Stimulated activated CD8-positive, alpha-beta memory T cell treated with anti-CD3 and anti-CD28 coated beads, Interleukin-7, amount 100 ng/mL, for 4 hours (primary cell): Measurements from ENCODE around the gene CAMKK1.
A peak's percentile ranks its signal among the peaks of the same experiment; 100 is the strongest.

Experiments used
- DNase-seq, 2 donors: peaks; one replicate each; pipeline ENCODE4 v3.0.0-alpha.2; 2020; ENCODE audit warnings: low read depth in 2 of 2

Gene CAMKK1

GRCh38 chr17:3918372-3919122 lies 25.7 kb upstream of the CAMKK1 start:
- DNase-seq = no peak

GRCh38 chr17:3917391-3917931 lies 24.6 kb upstream of the CAMKK1 start:
- DNase-seq = no peak

- no peak for DNase-seq
Observed at GRCh38 chr17:3916825-3917224, 24.0 kb upstream of the CAMKK1 start.

DNA sequence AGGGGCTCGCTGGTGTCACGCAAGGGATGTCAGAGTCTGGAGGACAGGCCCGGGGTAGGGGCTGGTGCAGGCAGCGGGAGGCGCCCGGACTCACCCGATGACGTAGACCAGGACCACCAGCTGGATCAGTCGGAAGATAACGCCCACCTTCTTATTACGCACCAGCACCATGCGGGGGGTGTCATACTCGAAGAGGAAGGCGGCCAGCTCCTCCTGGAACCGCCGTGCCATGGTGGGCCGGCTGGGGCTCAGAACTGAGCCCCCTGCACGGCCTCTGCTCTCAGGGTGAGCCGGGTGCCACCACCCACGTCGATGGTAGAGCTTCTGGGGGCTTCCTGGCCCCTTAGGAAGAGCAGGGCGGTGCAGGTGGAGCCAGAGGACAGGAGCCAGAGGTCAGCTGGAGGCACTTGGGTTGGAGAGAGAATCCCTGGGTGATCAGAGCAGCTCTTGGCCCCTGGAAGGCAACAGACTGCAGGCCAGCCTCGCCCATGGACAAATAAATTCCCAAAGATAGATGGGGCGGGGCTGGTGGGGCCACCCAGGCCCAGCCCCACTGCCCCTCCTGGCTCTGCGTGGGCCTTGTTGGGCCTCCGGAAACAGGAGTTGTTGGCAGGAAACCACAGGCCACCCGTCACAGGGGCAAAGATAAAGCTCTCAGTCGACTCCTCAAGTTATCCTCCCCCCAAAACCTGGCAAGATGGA lies 23.3 kb upstream of the CAMKK1 start, which contains the start of gene P2RX1:
P2RX1 (minus strand) TSS at position 471 of the 702 bp plus-strand sequence; CDS start at position 231, 240 bp downstream.
- no peak for DNase-seq

DNA sequence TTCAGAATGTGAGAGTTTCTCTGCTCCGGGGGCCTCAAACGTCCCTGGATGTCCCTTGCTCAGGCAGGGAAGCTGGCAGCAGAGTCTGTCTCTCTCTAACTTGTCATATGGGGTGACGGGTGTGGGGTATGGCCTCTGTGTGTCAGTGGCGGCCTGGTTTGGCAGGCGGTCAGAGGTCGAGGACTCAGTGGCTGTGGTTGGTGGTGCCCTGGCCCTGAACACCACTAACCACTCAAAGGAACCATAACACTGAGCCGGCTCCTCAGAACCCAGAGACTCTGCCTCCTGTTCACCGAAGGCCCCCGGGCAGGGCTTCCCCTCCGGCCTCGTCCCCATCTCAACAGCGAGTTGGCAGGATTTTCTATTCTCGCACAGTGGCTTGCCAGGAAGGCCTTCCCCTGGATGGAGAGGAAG lies 22.7 kb upstream of the CAMKK1 start:
- no peak for DNase-seq

DNA sequence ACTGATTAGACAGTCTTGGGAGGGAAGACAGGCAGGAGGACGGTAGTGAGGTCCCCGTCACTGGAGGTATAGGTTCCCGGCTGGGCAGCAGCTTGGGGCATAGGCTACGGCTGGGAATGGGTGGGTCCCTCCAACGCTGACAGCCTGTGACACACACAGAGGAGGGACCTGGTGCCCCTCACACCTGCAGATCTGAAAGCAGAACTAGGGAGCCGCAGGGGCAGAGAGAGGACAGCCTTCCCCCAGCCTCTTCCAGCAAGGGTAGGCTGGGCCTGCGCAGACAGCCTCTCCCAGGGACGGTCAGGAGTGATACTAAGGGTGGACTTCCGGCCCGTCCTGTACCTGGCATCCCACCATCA lies 21.4 kb upstream of the CAMKK1 start:
- no peak for DNase-seq

GRCh38 chr17:3913531-3914311 lies 20.9 kb upstream of the CAMKK1 start:
- peak; percentile 59 to 60 for DNase-seq

DNA sequence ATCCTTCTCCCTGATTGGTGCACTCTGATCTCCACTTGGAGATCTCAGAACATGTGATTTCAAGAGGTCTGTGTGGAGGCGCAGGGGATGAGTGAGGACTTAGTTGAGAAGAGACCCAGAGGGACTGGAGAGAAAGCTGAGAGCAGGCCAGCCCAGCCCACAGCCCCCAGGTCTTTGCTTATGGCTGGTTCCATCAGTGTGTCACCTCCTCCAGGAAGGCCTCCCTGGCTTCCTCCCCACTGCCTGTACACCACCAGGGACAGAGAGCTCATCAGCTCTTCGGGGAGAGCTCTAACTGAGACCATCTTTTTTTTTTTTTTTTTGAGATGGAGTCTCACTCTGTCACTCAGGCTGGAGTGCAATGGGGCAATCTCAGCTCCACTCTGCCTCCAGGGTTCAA lies 20.0 kb upstream of the CAMKK1 start:
- DNase-seq = no peak

DNA sequence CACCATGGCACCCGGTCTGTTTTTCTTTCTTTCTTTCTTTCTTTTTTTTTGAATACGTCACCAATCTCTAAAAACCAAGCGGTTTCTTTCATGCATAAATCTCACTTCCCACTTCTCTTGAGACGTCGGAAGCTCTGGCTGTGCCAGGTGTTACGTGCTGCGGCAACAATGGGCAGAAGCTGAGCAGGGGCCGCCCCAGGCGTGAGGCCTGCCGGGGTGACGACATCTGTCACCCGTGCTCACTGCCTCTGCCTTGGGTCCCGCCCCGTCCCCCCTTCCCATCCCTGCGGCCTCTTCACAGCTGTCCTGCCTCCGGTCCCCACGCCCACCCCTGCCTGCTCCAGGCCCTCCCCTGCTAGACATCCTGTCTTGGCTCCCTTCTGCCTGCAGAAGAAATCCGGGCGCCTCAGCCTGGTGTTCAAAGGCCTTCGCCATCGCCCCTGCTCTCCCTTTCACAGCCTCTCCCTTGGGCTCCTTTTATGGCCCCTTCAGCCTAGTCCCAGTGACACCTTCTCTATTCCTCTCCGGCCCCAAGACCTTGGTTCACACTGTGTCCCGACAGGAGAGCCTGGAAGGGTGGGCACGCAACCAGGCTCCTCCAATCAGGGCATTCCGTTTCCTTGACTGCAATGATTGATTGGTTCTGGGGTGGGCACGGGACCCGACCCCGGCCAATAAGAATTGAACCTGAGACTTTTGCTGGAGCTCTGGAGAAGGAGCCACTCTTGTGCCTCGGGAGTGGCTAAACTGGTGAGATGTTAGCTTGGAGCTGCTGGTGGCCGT lies 18.6 kb upstream of the CAMKK1 start:
- DNase-seq = peak; percentile 27 to 56

DNA sequence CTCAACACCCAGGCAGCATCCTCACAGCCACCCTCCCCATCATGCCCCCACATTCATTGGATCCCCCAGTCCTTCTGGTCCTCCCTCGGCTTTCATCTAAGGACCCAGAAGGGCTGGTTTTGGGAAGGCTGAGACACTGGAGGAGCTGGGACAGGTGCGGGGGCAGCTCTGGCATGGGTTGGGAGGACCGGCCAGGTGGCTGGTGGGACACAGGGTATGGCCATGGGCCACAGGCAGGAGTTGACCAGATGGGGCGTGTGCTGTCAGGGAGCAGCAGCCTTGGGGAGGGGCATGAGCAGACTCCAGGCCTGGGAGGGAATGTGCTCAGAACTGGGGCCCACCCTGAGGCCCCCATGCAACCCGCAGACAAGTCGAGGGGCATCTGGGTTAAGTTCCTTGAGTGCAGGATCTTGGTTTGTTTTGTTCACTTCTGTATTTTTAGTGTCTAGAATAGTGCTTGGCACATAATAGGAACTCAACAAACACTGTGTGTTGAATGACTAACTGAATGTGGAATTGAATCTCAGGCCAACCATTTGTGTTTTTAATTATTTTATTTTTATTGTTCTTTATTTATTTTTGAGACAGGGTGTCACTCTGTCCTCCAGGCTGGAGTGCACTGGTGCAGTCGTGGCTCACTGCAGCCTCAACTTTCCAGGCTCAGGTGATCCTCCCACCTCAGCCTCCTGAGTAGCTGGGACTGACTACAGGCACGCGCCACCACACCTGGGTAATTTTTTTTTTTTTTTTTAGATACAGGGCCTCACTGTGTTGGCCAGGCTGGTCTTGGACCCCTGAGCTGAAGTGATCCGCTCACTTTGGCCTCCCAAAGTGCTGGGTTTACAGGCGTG lies 17.8 kb upstream of the CAMKK1 start:
- DNase-seq = no peak

- DNase-seq = no peak
Observed at GRCh38 chr17:3909257-3909656, 16.4 kb upstream of the CAMKK1 start.

GRCh38 chr17:3907483-3908216 lies 14.8 kb upstream of the CAMKK1 start:
- no peak for DNase-seq

DNA sequence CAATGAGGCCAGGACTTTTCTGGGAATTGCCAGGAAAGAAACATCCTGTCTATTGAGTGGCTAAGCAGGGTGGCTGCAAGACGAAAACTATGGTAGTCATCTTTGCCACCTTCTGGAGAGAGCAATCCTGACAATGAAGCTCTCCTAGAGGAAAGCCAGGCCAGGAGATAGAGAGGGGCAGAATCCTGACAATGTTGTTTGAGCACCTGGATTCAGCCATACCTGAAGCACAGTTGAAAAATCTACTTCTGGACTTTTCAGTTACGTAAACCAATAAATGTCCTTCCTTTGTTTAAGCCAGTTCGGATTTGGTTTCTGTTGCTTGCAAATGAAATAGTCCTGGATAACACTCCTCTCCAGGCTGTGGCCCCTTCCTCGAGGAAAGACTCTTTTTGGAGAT lies 14.0 kb upstream of the CAMKK1 start:
- DNase-seq = no peak

DNA sequence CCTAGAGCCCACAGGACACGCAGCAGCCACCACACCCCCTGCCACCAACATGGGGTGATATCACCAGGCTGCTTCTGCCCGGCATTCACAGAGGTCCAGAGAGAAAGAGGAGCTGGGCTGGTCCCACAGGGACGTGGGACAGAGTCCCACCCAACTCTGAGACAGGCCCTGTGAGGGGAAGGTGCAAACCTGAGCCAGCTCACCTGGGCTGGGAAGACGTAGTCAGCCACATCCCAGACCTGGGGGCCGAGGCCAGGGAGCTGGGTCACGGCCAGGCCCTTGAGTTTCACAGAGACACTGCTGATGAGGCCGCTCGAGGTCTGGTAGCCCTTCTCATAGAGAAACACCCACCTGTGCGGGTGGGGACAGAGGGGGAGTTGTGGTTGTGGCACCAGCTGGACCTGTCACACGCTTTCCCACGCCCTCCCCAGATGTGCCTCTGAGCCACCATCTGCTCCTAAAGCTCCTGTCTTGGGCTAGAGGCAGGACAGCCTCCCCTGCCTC lies 12.2 kb upstream of the CAMKK1 start:
- DNase-seq = no peak

- no peak for DNase-seq
Observed at GRCh38 chr17:3904501-3904900, 11.6 kb upstream of the CAMKK1 start.

GRCh38 chr17:3903881-3904290 lies 11.0 kb upstream of the CAMKK1 start:
- no peak for DNase-seq

DNA sequence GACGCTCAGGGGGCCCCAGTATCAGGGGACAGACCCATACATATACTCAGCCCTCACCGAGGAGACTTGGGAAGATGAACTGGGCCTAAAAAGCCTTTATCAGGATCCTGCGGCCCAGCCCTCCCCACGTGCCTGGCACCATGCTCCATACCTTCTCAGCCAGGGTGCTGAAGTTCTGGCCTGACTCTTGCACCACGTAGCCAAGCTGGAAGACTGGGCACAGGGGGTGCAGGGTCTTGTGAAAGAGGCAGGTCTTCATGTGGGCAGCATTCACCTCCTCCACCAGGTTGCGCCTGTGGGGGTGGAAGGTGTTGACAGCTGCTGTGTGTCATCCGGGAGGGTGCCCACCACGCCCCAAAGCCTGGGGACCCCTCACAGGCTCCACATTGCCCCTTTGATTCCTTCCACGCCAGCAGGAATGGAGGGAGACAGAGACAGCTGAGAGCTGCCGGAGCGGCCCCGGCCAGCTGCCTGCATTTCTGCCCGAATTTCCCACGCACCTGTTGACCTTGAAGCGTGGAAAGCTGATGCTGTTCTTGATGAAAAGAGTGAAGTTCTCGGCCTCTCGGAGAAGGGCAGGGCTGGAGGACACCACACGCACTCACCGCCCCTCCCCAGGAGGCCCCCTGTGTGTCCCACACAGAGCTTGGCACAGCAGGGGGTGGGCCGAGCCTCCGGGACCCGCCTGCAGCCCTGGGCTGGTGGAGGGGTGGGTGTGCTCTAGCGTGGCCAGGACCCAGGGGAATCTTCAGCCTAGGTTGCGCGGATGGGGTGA lies 10.4 kb upstream of the CAMKK1 start:
- DNase-seq = no peak

DNA sequence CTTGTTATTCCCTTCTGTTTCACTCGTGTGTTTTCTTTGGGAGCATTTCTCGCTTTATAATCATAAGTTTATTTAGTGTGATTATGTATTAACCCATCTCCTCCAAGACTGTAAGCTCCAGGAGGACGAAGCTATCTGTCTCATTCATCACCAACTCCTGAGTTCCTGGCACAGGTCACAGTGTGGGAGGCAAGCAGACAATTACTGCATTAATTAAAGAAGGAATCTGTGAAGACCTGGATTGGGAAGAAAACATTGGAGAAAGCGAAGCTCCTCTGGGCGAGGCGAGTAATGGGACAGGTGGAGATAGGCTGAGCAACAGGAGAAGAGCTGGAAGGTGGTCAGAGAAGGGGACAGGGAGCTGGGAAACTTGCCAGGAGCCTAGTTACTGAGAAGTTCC lies 7.8 kb upstream of the CAMKK1 start:
- no peak for DNase-seq

DNA sequence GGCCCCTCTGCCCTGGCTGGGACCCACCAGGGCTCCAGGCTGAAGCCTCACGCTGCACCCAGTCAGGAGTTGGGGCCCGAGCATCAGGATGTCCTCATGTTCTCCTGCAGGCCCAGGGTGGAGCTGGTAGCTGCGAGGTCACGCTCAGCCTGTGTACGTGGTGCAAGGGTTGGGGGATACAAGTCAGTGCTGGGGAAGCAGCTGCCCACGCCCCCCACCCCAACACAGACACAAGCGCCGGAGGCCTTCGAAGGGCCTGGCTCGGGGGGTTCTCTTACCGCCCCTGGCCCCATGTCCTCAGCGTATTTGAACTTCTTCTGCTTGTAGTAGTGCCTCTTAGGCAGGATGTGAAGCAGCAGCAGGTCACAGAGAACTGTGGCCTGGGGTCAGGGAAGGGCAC lies 4.9 kb upstream of the CAMKK1 start:
- DNase-seq = no peak
